Tibial nerve (tissue), 4 donors: ENCODE results near the gene CYB561D2. TPM values are rescaled to one million over a fixed set of nuclear protein-coding genes. Genes with fewer than 3 reads are reported as not detected.
A peak's percentile ranks its signal among the peaks of the same experiment; 100 is the strongest.

Experiments used
- DNase-seq, 2 donors: peaks; one replicate each; pipeline ENCODE4 v3.0.0-alpha.2; 2019; ENCODE audit warnings: low spot score in 2 of 2
- H3K27ac ChIP-seq, 4 donors: fragments of 200-600 bp; sonication (generic) in 3 of 4; one replicate each; pipeline ENCODE4 v1.5.1; 2017 to 2019; ENCODE audit warnings: mild to moderate bottlenecking in 1 of 4
- H3K27me3 ChIP-seq, 2 donors: fragments of 200-600 bp; sonication (generic) in 1 of 2; one replicate each; pipeline versions ENCODE4 v1.5.1 to v1.6.0; 2017 to 2019
- H3K36me3 ChIP-seq, 3 donors: fragments of 200-600 bp; sonication (generic); one replicate each; pipeline ENCODE4 v1.5.1; 2018 to 2019
- H3K4me1 ChIP-seq, 4 donors: fragments of 200-600 bp; sonication (generic) in 3 of 4; one replicate each; pipeline ENCODE4 v1.5.1; 2017 to 2019
- H3K4me3 ChIP-seq, 4 donors: fragments of 200-600 bp; sonication (generic) in 3 of 4; one replicate each; pipeline ENCODE4 v1.5.1; 2017 to 2019; ENCODE audit warnings: mild to moderate bottlenecking in 1 of 4, moderate library complexity in 1 of 4
- H3K9me3 ChIP-seq, 4 donors: fragments of 200-600 bp; sonication (generic) in 3 of 4; one replicate each; pipeline ENCODE4 v1.5.1; 2017 to 2019
- CTCF ChIP-seq, 5 experiments: fragments of 200-600 bp in 3 of 5; fragments of 450-650 bp in 2 of 5; sonication (generic) in 3 of 5; IDR thresholded peaks; one replicate each; pipeline ENCODE4 v1.5.1; 2016 to 2019; ENCODE audit warnings: antibody characterized with exemption in 5 of 5, mild to moderate bottlenecking in 3 of 5, moderate library complexity in 2 of 5
- EP300 ChIP-seq, 2 donors: sonication (generic); formaldehyde crosslinking; IDR thresholded peaks; one replicate each; pipeline ENCODE4 v1.6.1; 2017; ENCODE audit warnings: antibody characterized with exemption in 2 of 2, mild to moderate bottlenecking in 1 of 2
- POLR2A ChIP-seq, 2 donors: fragments of 450-650 bp; IDR thresholded peaks; one replicate each; pipeline ENCODE4 v1.6.1; 2017; ENCODE audit warnings: antibody characterized with exemption in 2 of 2, mild to moderate bottlenecking in 2 of 2, moderate library complexity in 2 of 2
- WGBS, 2 donors: methylation state at CpG; one replicate each; pipeline ENCODE4 v1.1.5; 2018; 5-methylcytosine and 5-hydroxymethylcytosine counted together
- total RNA-seq, 4 donors: library from RNA; depleted of rRNA; stranded (reverse); fragments of >200 nt; gene quantifications; one replicate each; pipeline ENCODE4 v1.1.0, GENCODE V29; 2016

The CYB561D2 gene
- total RNA-seq, 4 donors from 2014 or later = 16.2 to 21.6 (median 19.2) TPM

GRCh38 chr3:50327943-50328691, 22.5 kb upstream of the CYB561D2 start, which contains the start of gene TUSC2:
TSS of gene TUSC2 (minus strand) at chr3:50328223. CDS start at chr3:50328099, 124 bp downstream.
- H3K4me1 ChIP-seq = peaks cover 0 to 67% (median 21%) of the 10 kb centered on the region in 4 donors
- H3K9me3 ChIP-seq = no peaks in the 10 kb centered on the region
- peak; percentile 98 for DNase-seq
- peak; percentile 87 to 89 for TF ChIP-seq EP300 (IDR thresholded peaks at IDR 0.05)
- peak in 1 of 5 experiments; percentile 44 for TF ChIP-seq CTCF (IDR thresholded peaks at IDR 0.05)
- peak; percentile 28 to 65 for TF ChIP-seq POLR2A (IDR thresholded peaks at IDR 0.05)
- no peaks in the 10 kb centered on the region for H3K27me3 ChIP-seq
- H3K27ac ChIP-seq = peak within 1 kb of the TSS; percentile 57 to 89 (median 86)
- H3K4me3 ChIP-seq = peak within 1 kb of the TSS; percentile 78 to 97 (median 90)
- WGBS, 2 donors = 2 to 5% methylated on average over 30 to 43 of the region's 55 CpGs
- H3K36me3 ChIP-seq = peaks cover 5 to 55% (median 17%) of the 10 kb centered on the region in 3 donors

- no peak overlapping the region for H3K27ac ChIP-seq
- no peaks in the 10 kb centered on the region for H3K27me3 ChIP-seq
- no peak overlapping the region for H3K4me3 ChIP-seq
- H3K4me1 ChIP-seq = peaks cover 0 to 67% (median 29%) of the 10 kb centered on the region in 4 donors
- DNase-seq = no peak
- H3K36me3 ChIP-seq = peaks cover 5 to 50% (median 17%) of the 10 kb centered on the region in 3 donors
- 86 to 89% methylated on average over 7 to 9 of the region's 10 CpGs for WGBS, 2 donors
- H3K9me3 ChIP-seq = no peaks in the 10 kb centered on the region
- no peak for TF ChIP-seq EP300 (IDR thresholded peaks at IDR 0.05)
- TF ChIP-seq CTCF (IDR thresholded peaks at IDR 0.05) = no peak
- no peak for TF ChIP-seq POLR2A (IDR thresholded peaks at IDR 0.05)
Measured at GRCh38 chr3:50330330-50330729, 20.3 kb upstream of the CYB561D2 start.

- TF ChIP-seq POLR2A (IDR thresholded peaks at IDR 0.05) (no peak), CTCF (IDR thresholded peaks at IDR 0.05) (no peak), EP300 (IDR thresholded peaks at IDR 0.05) (no peak)
Measured at GRCh38 chr3:50331364-50331907, 19.2 kb upstream of the CYB561D2 start.

GRCh38 chr3:50333744-50334328, 16.8 kb upstream of the CYB561D2 start:
- DNase-seq = peak in 1 of 2 donors; percentile 58
- Histone ChIP-seq H3K27ac (peak overlapping the region; percentile 51 to 100 (median 83)), H3K36me3 (peaks cover 5 to 36% (median 17%) of the 10 kb centered on the region in 3 donors), H3K27me3 (no peaks in the 10 kb centered on the region), H3K4me3 (no peak overlapping the region), H3K4me1 (peaks cover 0 to 63% (median 41%) of the 10 kb centered on the region in 4 donors), H3K9me3 (no peaks in the 10 kb centered on the region)
- WGBS, 2 donors = 39 to 40% methylated on average over 12 of the region's 12 CpGs
- TF ChIP-seq CTCF (IDR thresholded peaks at IDR 0.05) = no peak
- peak; percentile 48 to 70 for TF ChIP-seq EP300 (IDR thresholded peaks at IDR 0.05)

More at GRCh38 chr3:50331364-50331907, 19.2 kb upstream of the CYB561D2 start:
- DNase-seq = no peak
- 87 to 94% methylated on average over 12 to 16 of the region's 19 CpGs for WGBS, 2 donors
- Histone ChIP-seq H3K36me3 (peaks cover 5 to 39% (median 17%) of the 10 kb centered on the region in 3 donors), H3K27ac (no peak overlapping the region), H3K27me3 (no peaks in the 10 kb centered on the region), H3K4me3 (no peak overlapping the region), H3K9me3 (no peaks in the 10 kb centered on the region), H3K4me1 (peaks cover 0 to 67% (median 41%) of the 10 kb centered on the region in 4 donors)
